SU-DHL-6 (cell line): ENCODE data around the gene MAPK8IP1.

Experiments
- CTCF ChIP-seq: fragments of 200-600 bp; sonication (generic); IDR thresholded peaks from one replicate; pipeline ENCODE4 v1.5.1; 2017; ENCODE audit warnings: antibody characterized with exemption, mild to moderate bottlenecking, low read length, moderate library complexity; ENCODE audit not compliant: insufficient read depth, poor library complexity, severe bottlenecking
- EZH2phosphoT487 ChIP-seq: fragments of 200-600 bp; sonication (generic), shearing (Covaris generic); conservative IDR thresholded peaks from 2 replicates; pipeline ENCODE4 v1.6.1; 2018; ENCODE audit warnings: mild to moderate bottlenecking, antibody characterized with exemption, low read length, moderate library complexity, mixed read lengths

- no peak for TF ChIP-seq CTCF
- no peak for TF ChIP-seq EZH2phosphoT487
Observed at GRCh38 chr11:45933131-45933831, 47.8 kb downstream of the MAPK8IP1 start.
